HEK293T (cell line): Measurements from ENCODE around the gene ADSS1.

Source experiments
- ARNT ChIP-seq: fragments of 450-650 bp; IDR thresholded peaks from 2 replicates; pipeline ENCODE4 v1.6.1; 2017; ENCODE audit warnings: mild to moderate bottlenecking
- CTBP1 ChIP-seq: fragments of 450-650 bp; IDR thresholded peaks from 2 replicates; pipeline ENCODE4 v1.6.1; 2016; ENCODE audit warnings: borderline replicate concordance
- FOXA1 ChIP-seq: fragments of 450-650 bp; IDR thresholded peaks from 2 replicates; pipeline ENCODE4 v1.6.1; 2016; ENCODE audit warnings: mild to moderate bottlenecking
- HDGF ChIP-seq: fragments of 450-650 bp; IDR thresholded peaks from 2 replicates; pipeline ENCODE4 v1.6.1; 2017; ENCODE audit warnings: antibody characterized with exemption, borderline replicate concordance
- L3MBTL2 ChIP-seq: fragments of 450-650 bp; conservative IDR thresholded peaks from 2 replicates; pipeline ENCODE4 v1.6.1; 2016; ENCODE audit warnings: mild to moderate bottlenecking
- TF ChIP-seq, protein P1 (sequence below): fragments of 450-650 bp; IDR thresholded peaks from 2 replicates; pipeline ENCODE4 v1.6.1; 2016

DNA sequence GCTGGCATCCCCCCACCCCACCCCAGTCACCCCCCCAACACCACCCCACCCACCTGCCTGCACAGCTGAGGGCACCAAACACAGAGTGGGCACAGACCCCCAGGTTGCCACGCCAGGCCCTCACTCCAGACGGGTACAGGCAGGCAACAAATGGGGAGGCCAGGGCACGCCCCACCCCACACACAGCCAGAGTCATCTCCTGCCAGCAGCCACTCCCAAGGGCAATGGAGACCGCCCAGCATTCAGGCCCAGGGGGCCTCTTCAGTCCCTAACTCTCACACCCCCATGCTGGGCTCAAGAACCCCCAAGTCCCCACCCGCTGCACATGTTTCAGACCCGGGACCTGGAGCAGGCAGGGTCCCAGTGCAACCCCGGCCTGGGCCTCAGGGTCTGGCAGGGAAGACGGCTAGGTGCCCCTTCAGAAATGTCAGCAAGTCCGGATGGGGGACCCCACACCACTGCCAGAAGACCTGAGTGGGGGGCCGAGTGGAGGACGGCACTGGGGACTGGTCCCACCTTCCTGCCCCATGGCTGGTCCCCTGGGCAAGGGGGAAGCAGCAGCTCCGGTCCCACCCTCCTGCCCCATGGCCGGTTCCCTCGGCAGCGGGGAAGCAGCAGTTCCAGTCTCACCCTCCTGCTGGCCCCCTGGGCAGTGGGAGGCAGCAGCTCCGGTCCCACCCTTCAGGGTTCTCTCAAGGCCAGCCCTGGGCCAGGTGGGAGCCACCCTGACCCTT, 59.6 kb downstream of the ADSS1 start:
- TF ChIP-seq CTBP1 (no peak), HDGF (no peak), L3MBTL2 (no peak), ARNT (no peak), FOXA1 (no peak)
- TF ChIP-seq, protein P1, sequence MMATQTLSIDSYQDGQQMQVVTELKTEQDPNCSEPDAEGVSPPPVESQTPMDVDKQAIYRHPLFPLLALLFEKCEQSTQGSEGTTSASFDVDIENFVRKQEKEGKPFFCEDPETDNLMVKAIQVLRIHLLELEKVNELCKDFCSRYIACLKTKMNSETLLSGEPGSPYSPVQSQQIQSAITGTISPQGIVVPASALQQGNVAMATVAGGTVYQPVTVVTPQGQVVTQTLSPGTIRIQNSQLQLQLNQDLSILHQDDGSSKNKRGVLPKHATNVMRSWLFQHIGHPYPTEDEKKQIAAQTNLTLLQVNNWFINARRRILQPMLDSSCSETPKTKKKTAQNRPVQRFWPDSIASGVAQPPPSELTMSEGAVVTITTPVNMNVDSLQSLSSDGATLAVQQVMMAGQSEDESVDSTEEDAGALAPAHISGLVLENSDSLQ, result no peak
